K562 (cell line): ENCODE data around the gene RNASEH2C. TPM values are rescaled to one million over a fixed set of nuclear protein-coding genes. Genes with fewer than 3 reads are reported as not detected.

Experiments used
- CBX8 ChIP-seq: fragments of 200-600 bp; sonication (generic); IDR thresholded peaks from 2 replicates; pipeline ENCODE4 v1.6.1; 2012; ENCODE audit warnings: borderline replicate concordance, mixed run types, low read depth, mild to moderate bottlenecking, moderate library complexity, mixed read lengths, low read length, control low read depth, inconsistent platforms; ENCODE audit not compliant: poor library complexity, severe bottlenecking; ENCODE audit errors: extremely low read depth
- CHD2 ChIP-seq: IDR thresholded peaks from 2 replicates; pipeline ENCODE4 v1.6.1; 2011; ENCODE audit warnings: low read depth, low read length
- EZH2 ChIP-seq: IDR thresholded peaks from 2 replicates; pipeline ENCODE4 v1.6.1; 2012; ENCODE audit warnings: low read depth, mild to moderate bottlenecking, inconsistent platforms, low read length, borderline replicate concordance
- MCM5 ChIP-seq: fragments of 450-650 bp; IDR thresholded peaks from 2 replicates; pipeline ENCODE4 v1.6.1; 2016; ENCODE audit warnings: low read depth
- NCOA1 ChIP-seq: fragments of 450-650 bp; IDR thresholded peaks from 2 replicates; pipeline ENCODE4 v1.6.1; 2016; ENCODE audit warnings: low read depth
- NR1H2 ChIP-seq: sonication (generic); formaldehyde crosslinking; IDR thresholded peaks from 2 replicates; pipeline ENCODE4 v1.4.0; 2020; ENCODE audit warnings: mild to moderate bottlenecking, missing genetic modification reagents
- PHF20 ChIP-seq: fragments of 450-650 bp; IDR thresholded peaks from 2 replicates; pipeline ENCODE4 v1.6.1; 2018; ENCODE audit not compliant: partially characterized antibody
- POLR2AphosphoS5 ChIP-seq: IDR thresholded peaks from 2 replicates; pipeline ENCODE4 v1.6.1; 2011; ENCODE audit warnings: mild to moderate bottlenecking, low read depth, low read length, moderate library complexity; ENCODE audit not compliant: control insufficient read depth, insufficient read depth
- RBM15 ChIP-seq: fragments of 200-400 bp; formaldehyde crosslinking; IDR thresholded peaks from 2 replicates; pipeline ENCODE4 v1.6.1; 2018; ENCODE audit warnings: mild to moderate bottlenecking, low read length, moderate library complexity; ENCODE audit not compliant: insufficient read depth
- RBM17 ChIP-seq: fragments of 200-400 bp; formaldehyde crosslinking; IDR thresholded peaks from 2 replicates; pipeline ENCODE4 v1.6.1; 2017; ENCODE audit warnings: low read depth, mild to moderate bottlenecking, low read length, borderline replicate concordance
- SIN3B ChIP-seq: fragments of 450-650 bp; IDR thresholded peaks from 2 replicates; pipeline ENCODE4 v1.6.1; 2017; ENCODE audit warnings: low read depth, mild to moderate bottlenecking, moderate library complexity
- TARDBP ChIP-seq: fragments of 450-650 bp; IDR thresholded peaks from 2 replicates; pipeline ENCODE4 v1.6.1; 2016
- ZC3H11A ChIP-seq: IDR thresholded peaks from 2 replicates; pipeline ENCODE4 v1.6.1; 2012; ENCODE audit warnings: low read depth, low read length, improper control_type of control experiment
- ZNF324 ChIP-seq: fragments of 250-450 bp; sonication (Bioruptor Pico); IDR thresholded peaks from 2 replicates; pipeline ENCODE4 v1.4.0; 2020; ENCODE audit warnings: mild to moderate bottlenecking
- polyA plus RNA-seq, 8 experiments: library from polyadenylated mRNA; depleted of rRNA in 4 of 8; stranded (reverse) in 5 of 8; unstranded in 3 of 8; fragments of >200 nt; fragmentation: Nextera tagmentation in 2 of 8; fragmentation: Illumina TruSeq in 1 of 8; extraction: Ambion mirVana in 2 of 8; extraction: Trizol in 1 of 8; gene quantifications; 2 replicates each; pipeline versions ENCODE4 v1.2.1 to v1.2.3, GENCODE V29; 2011 to 2014; ENCODE audit warnings: inconsistent platforms in 1 of 8, missing spikeins in 1 of 8
- total RNA-seq, 7 experiments: library from RNA; depleted of rRNA in 6 of 7; stranded (reverse); fragments of >200 nt in 6 of 7; fragmentation: Illumina TruSeq in 2 of 7; extraction: Trizol in 2 of 7; gene quantifications; 2 replicates each; pipeline versions ENCODE4 v1.2.1 to v1.2.3, GENCODE V29; 2011 to 2021; ENCODE audit warnings: low replicate concordance in 1 of 7
- TF ChIP-seq, protein P1 (sequence below): fragments of 250-450 bp; sonication (Bioruptor Pico); IDR thresholded peaks from 2 replicates; pipeline ENCODE4 v1.5.0; 2021
- TF ChIP-seq, protein P2 (sequence below), 2 experiments: fragments of 450-650 bp in 1 of 2; sonication (generic) in 1 of 2; formaldehyde crosslinking; conservative IDR thresholded peaks; 2 replicates each; pipeline versions ENCODE4 v1.4.0 to v1.8.1; 2020 to 2022; ENCODE audit warnings: mild to moderate bottlenecking in 1 of 2, missing genetic modification reagents in 1 of 2
- TF ChIP-seq, protein P3 (sequence below): fragments of 450-650 bp; formaldehyde crosslinking; IDR thresholded peaks from 2 replicates; pipeline ENCODE4 v1.4.0; 2022; ENCODE audit warnings: mild to moderate bottlenecking, moderate library complexity
- TF ChIP-seq, protein P4 (sequence below), 2 experiments: fragments of 250-450 bp in 1 of 2; fragments of 450-650 bp in 1 of 2; sonication (Bioruptor Pico) in 1 of 2; IDR thresholded peaks; 2 replicates each; pipeline versions ENCODE4 v1.6.1 to v1.8.0; 2016 to 2021; ENCODE audit warnings: mild to moderate bottlenecking in 2 of 2, moderate library complexity in 2 of 2, missing compliant biosample characterization in 1 of 2, missing genetic modification characterization in 1 of 2
- TF ChIP-seq, protein P5 (sequence below): fragments of 200-800 bp; sonication (Bioruptor generic); IDR thresholded peaks from 2 replicates; pipeline ENCODE4 v1.6.1; 2017; ENCODE audit warnings: missing genetic modification characterization, missing compliant biosample characterization
- TF ChIP-seq, protein P6 (sequence below): sonication (generic); formaldehyde crosslinking; IDR thresholded peaks from 2 replicates; pipeline ENCODE4 v1.8.1; 2023; ENCODE audit warnings: mild to moderate bottlenecking, missing genetic modification reagents

RNASEH2C gene
- total and polyA plus RNA-seq, 9 of the 15 experiments (the other 6 are each of a cell fraction or from before 2014, with no cell fraction given): 5.4 to 78.2 (median 15.6) TPM

DNA sequence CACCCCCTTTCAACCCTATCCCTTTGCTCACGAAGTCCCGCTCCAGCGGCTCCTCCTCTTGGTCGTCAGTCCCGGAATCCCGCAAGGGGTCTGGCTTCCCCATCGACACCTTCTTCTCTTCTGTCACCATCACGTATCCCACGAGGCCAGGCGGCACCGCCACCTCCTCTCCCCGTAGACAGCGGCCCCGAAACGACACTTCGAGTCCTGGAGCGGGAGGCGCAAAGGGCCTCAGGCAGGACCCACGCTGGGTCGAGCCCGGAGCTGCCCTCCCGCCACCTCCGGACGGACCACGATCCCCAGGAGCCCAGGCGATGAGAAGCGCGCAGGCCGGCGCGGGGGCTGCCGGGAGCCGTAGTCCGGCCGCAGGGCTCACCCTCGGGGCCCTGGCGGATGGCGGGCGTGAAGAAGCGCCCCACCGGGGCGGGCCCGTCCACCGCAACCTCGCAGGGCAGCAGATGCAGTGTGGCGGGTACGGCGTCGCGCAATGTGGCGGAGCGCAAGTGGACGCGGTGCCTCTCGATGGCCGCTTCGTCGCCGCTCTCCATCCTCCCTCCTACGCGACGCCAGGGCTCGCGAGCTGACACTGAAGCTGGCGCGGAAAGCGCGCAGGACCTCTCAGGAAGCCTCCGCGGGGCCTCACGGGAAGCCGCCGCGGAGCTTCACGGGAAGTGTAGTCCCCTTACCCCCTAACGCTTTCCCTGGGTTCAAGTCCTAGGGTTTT, at the start of gene RNASEH2C (continued):
- no peak for TF ChIP-seq RBM17
- TF ChIP-seq RBM15: no peak
- no peak for TF ChIP-seq ZC3H11A
- TF ChIP-seq MCM5: no peak
- TF ChIP-seq, protein P1, sequence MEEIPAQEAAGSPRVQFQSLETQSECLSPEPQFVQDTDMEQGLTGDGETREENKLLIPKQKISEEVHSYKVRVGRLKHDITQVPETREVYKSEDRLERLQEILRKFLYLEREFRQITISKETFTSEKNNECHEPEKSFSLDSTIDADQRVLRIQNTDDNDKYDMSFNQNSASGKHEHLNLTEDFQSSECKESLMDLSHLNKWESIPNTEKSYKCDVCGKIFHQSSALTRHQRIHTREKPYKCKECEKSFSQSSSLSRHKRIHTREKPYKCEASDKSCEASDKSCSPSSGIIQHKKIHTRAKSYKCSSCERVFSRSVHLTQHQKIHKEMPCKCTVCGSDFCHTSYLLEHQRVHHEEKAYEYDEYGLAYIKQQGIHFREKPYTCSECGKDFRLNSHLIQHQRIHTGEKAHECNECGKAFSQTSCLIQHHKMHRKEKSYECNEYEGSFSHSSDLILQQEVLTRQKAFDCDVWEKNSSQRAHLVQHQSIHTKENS (CRISPR knock-in tag): no peak
- TF ChIP-seq EZH2: no peak
- TF ChIP-seq, protein P2, sequence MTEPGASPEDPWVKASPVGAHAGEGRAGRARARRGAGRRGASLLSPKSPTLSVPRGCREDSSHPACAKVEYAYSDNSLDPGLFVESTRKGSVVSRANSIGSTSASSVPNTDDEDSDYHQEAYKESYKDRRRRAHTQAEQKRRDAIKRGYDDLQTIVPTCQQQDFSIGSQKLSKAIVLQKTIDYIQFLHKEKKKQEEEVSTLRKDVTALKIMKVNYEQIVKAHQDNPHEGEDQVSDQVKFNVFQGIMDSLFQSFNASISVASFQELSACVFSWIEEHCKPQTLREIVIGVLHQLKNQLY (CRISPR knock-in tag; conservative IDR thresholded peaks at IDR 0.05): no peak
- TF ChIP-seq CHD2: peak; percentile 84
- TF ChIP-seq, protein P3, sequence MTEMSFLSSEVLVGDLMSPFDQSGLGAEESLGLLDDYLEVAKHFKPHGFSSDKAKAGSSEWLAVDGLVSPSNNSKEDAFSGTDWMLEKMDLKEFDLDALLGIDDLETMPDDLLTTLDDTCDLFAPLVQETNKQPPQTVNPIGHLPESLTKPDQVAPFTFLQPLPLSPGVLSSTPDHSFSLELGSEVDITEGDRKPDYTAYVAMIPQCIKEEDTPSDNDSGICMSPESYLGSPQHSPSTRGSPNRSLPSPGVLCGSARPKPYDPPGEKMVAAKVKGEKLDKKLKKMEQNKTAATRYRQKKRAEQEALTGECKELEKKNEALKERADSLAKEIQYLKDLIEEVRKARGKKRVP: no peak
- no peak for TF ChIP-seq TARDBP
- no peak for TF ChIP-seq CBX8
- no peak; the same call in 1 of the 2 replicates for TF ChIP-seq POLR2AphosphoS5
- TF ChIP-seq, protein P4, sequence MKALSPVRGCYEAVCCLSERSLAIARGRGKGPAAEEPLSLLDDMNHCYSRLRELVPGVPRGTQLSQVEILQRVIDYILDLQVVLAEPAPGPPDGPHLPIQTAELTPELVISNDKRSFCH (CRISPR knock-in tag; IDR thresholded peaks at IDR 0.05): no peak
- TF ChIP-seq, protein P4 (tag; IDR thresholded peaks at IDR 0.05): peak; percentile 40; the same call in 1 of the 2 replicates
- peak; percentile 87 for TF ChIP-seq SIN3B
- TF ChIP-seq, protein P5, sequence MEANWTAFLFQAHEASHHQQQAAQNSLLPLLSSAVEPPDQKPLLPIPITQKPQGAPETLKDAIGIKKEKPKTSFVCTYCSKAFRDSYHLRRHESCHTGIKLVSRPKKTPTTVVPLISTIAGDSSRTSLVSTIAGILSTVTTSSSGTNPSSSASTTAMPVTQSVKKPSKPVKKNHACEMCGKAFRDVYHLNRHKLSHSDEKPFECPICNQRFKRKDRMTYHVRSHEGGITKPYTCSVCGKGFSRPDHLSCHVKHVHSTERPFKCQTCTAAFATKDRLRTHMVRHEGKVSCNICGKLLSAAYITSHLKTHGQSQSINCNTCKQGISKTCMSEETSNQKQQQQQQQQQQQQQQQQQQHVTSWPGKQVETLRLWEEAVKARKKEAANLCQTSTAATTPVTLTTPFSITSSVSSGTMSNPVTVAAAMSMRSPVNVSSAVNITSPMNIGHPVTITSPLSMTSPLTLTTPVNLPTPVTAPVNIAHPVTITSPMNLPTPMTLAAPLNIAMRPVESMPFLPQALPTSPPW: peak; percentile 71
- no peak for TF ChIP-seq NCOA1
- peak; percentile 82 for TF ChIP-seq PHF20
- no peak for TF ChIP-seq ZNF324
- peak; percentile 40; the same call in 1 of the 2 replicates for TF ChIP-seq NR1H2
- TF ChIP-seq, protein P6, sequence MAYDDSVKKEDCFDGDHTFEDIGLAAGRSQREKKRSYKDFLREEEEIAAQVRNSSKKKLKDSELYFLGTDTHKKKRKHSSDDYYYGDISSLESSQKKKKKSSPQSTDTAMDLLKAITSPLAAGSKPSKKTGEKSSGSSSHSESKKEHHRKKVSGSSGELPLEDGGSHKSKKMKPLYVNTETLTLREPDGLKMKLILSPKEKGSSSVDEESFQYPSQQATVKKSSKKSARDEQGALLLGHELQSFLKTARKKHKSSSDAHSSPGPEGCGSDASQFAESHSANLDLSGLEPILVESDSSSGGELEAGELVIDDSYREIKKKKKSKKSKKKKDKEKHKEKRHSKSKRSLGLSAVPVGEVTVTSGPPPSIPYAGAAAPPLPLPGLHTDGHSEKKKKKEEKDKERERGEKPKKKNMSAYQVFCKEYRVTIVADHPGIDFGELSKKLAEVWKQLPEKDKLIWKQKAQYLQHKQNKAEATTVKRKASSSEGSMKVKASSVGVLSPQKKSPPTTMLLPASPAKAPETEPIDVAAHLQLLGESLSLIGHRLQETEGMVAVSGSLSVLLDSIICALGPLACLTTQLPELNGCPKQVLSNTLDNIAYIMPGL (CRISPR knock-in tag): peak; percentile 53; the same call in 1 of the 2 replicates
